ENCODE measurements around the gene ILDR1.
"Not testable (repeated sequence)": the region's sequence is repeated elsewhere in the genome, so short reads cannot be mapped to it uniquely, and the experiment has no call there.

ILDR1 gene

DNA sequence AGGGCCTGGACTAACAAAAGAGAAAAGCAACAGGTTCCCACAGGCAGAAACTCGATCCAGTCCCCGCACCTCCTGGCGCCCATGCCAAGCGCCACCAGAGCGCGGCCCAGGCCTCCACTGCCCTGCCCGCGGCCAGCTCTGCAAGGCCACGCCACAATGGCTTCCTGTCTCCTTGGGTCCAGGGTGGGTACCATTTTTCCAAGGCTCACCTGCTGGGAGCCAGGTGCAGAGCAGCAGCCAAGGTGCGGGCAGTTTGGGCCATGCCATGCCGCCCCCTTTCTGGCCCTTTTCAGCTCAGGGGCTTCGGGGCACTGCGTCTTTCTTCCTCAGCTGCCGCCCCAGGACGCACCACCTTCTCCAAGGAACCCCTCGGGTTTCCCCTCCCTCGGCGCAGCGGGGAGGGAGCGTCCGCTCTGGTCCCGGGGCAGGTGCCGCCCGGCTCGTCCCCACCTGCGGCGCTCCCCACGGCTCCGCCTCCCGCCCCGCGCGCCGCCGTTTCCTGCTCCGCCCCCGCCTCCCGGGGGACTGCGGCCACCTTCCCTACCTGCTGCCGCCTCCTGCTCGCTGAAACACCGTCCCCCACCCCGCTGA, at the start of gene ILDR1:
TSS of gene ILDR1 (minus strand) at position 437 of the 591 bp plus-strand sequence. CDS start at position 267, 170 bp downstream.
- DNase-seq: no peak

DNA sequence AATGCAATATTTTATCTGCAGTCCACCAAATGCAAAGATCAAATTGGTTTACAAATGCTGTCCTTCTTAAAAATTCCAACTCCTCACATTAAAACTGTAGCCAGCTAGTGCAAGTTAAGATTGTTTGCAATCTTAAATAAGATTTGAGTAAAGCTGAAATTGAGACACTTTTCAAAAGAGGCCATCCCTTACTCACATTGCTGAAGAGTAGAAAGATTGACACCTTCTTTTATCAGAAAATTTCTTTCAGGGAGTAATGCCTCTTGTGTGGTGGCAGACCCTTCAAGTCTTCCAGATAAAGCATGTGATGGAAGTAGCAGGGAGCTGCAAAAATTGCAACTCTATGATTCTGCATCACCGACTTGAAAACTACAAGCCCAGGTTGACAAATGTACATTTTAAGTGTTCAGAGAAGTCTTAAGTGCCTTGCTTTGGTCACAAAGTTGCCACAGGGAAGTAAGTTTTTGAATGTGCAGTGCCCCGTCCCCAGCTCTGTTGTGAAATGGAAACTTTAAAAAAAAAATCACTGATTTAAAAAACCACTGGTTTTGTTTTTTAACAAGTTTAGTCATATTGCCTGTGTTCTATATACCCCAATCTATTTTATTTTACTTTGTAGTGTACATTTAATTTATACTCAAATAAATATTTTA, 45.7 kb upstream of the ILDR1 start:
- DNase-seq: peak; percentile 73

- peak; percentile 87 for DNase-seq
Observed at GRCh38 chr3:122067214-122067550, 45.1 kb upstream of the ILDR1 start.

GRCh38 chr3:122066331-122067213, 44.5 kb upstream of the ILDR1 start:
- peak; percentile 49 for DNase-seq

DNA sequence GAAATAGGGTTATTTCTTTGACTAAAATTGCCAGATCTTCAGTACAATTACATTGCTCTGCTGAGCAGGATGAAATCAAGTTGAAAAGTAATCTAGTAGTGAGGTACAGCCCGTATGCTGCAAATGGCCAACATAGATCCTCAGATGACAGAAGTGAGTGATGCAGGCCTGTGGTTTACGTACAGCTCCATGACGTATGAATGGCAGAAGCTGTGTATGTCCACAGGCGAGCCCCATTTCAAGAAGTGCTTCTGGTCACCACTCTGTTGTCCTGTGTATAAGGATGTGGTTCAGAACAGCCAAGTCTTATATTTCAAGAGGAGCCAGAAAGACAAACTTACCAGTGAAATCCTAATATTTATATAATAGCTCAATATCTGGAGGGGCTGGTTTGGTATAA, 42.3 kb upstream of the ILDR1 start:
- DNase-seq: peak; percentile 73

DNA sequence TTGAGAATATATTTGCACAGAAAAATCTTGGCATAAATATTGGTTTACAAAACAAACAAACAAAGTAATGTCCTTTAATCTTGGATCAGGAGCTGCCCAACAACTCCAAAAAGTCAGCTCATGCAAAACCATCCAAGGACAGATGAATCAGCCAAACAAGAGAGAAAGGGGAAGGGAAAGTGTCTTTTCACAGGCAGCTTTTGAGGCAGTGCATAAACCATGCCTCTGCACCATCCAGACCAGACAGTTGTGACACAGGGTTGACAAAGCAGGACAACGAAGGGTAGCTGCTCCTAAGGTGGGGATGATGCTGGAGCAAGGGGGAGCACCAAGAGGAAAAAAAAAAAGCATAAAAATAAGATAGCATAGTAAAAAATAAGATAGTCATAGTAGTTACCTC, 41.9 kb upstream of the ILDR1 start:
- peak; percentile 87 for DNase-seq

- peak; percentile 95 for DNase-seq
Observed at GRCh38 chr3:122060040-122060698, 38.1 kb upstream of the ILDR1 start.

DNA sequence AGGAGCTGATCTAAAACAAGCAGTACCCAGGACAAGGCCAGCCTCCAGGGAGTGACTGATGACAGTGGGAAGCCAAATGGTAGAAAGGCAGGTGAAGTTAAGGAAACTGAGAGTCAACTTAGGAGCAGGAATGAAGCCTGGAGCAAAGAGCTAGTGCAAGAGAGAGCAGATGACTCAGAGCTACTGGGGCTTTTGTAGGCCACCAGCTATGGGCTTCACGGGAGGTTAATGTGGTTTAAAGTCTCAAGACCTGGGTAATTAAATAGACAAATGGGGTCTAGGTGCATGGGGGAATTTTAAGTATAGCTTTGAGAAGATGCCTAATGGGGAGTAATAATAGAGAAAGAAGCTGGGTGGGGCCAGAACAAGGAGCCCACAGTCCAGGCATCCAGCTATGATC, 36.2 kb upstream of the ILDR1 start:
- DNase-seq: peak; percentile 53

DNA sequence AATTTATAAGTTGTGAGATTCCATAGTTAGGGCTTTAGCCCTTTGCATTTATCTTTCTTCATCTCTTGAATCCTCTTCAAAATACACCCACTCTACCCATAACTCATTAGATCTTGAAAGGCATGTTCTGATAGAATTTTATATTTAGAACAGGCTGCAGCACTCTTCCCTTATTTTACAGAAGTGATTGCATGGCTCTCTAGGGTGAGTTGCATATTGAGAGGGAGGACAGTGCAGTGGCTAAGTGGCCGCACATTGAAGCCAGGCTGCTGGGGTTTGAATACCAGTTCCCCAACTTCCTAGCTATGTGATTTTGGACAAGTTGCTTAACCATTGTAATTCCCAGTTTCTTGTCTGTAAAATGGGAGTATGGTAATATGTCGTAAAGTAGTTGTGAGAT, 35.6 kb upstream of the ILDR1 start:
- DNase-seq: peak; percentile 70

- peak; percentile 91 for DNase-seq
Observed at GRCh38 chr3:122055215-122055614, 33.2 kb upstream of the ILDR1 start, which contains the start of gene CD86. TSS of gene CD86 (plus strand) at chr3:122055362. CDS start at chr3:122055490, 128 bp downstream.

DNA sequence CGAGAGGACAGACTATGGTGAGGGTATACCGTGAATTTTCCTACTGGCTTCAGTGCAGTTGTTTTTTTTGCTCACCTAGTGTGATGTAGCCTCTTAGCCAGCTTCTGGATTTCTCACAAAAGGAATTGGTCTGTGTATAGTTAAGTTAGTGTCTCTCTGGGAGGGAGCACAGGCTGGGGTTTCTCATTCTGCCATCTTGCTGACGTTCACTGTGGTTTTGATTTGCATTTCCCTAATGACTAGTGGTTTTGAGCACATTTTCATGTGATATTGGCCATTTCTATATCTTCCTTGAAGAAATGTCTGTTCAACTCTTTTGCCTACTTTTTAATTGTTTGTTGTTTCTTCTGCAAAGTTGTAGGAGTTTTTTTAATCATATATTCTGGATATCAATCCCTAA, 30.9 kb upstream of the ILDR1 start:
- peak; percentile 69 for DNase-seq

GRCh38 chr3:122047773-122048172, 25.7 kb upstream of the ILDR1 start:
- not testable (repeated sequence) for DNase-seq

GRCh38 chr3:122047296-122047695, 25.2 kb upstream of the ILDR1 start:
- DNase-seq: not testable (repeated sequence)

DNA sequence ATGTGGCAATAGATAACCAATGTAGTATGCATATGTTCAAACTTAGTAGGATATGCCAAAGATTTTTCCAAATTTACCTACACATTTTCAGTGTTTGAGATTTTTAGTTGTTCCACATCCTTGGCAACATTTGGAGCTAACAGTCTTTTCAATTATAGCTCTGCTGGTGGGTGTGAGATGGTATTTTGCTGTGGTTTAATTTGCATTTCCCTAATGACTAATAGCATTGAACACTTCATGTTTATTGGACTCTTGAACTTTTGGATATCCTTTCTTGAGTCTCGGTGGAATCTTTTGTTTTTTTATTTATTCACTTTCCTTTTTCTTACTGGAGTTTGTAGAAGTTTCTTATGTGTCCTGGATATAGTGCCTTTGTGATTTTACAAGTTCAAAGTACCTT, 11.0 kb upstream of the ILDR1 start:
- DNase-seq: peak; percentile 54

GRCh38 chr3:122032531-122032930, 10.5 kb upstream of the ILDR1 start:
- peak; percentile 59 for DNase-seq

DNA sequence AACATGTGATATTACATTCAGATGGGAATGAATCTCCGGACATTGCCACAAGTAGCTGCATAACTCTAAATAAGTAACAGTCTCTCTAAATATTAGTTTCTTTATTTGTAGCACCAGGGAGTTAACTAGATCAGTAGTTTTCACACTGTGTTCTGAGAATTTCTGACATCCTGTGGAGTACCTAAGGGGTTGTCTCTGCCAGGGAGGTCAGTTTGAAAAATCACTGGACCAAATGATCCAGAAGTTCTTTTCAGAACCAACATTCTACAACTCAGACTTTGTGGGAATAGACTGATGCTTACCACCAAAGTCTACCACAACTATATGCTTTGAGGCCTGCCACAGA, 9.0 kb upstream of the ILDR1 start:
- DNase-seq: no peak

GRCh38 chr3:122030381-122031122, 8.5 kb upstream of the ILDR1 start:
- DNase-seq: peak; percentile 84

DNA sequence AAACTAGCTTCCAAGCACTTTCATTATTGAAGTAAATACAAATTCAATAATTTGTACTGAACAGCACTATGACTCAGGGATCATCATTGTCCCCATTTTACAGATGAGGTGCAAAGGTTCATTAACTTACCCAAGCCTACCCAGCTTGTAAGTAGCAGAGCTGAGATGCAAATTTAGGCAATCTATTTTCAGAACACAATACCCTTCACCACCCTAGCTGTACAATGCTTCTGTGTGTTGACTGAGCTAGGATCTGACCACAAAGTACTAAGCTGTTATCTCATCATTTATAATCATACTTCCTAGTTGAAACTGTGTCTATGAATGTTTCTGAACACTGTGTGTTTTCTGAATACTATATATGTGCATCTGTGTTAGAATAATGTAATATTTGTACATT, 3.2 kb upstream of the ILDR1 start:
- no peak for DNase-seq

DNA sequence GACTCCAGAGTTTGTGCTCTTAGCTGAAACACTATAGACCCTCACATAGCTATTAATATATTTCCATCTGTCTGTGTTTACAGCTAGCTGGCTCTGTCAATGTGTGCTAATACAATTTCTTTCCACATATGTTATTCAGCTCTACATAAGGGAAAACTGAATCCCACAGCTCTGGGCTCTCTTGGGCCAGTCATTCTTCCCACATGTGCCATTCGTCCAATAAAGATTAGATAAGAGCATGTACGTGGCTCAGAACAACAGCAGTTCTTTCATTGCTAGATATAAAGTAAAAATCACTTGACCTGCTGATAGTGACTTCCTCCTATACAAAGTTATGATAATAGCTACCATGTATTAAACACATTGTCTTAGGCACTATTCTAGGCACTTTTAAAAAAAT, 2.8 kb upstream of the ILDR1 start:
- no peak for DNase-seq

GRCh38 chr3:122023335-122023910, 1.4 kb upstream of the ILDR1 start:
- DNase-seq: peak; percentile 11

DNA sequence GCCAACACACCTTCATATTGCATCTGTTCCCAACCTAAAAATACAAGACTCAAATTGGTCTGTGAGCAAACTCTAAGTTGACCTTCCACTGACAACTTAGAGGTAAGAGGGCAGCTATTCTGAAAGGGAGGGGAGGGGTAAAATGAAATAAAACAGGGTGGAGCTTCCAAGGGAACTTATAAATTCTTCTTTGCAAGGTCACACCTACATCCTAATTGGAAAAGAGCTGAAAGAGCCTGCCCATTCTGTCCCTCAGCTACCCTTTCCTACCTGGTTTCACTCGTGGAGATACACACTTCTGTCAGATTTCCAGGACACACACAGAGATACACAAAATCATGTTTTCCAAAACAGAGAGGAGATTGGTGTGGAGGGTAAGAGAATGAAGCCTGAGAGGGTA, 1.0 kb downstream of the ILDR1 start:
- DNase-seq: no peak

DNA sequence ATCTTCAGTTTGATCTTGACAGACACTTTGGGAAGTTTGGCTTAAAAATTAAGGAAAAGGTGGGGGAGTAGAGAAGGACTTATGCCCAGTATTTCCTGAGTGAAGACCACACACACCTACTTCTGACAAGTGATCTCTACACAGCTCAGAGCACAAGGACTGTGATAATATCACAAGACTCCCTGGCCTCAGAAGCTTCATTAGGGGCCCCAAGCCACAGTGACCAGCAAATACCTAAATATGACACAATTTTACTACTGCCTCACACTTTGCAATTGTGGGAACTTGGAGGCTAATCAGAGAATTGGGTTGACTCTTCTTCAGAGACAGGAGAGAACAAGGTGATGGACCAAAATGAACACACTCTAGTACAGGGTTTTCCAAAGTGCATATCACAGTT, 2.6 kb downstream of the ILDR1 start:
- DNase-seq: no peak

Data from inflammatory macrophage treated with lipopolysaccharide for 4 hours (primary cell).